K562 (cell line): ENCODE data around the gene ZFYVE21. TPM values are rescaled to one million over a fixed set of nuclear protein-coding genes. Genes with fewer than 3 reads are reported as not detected.

ENCODE experiments used
- ATAC-seq: fragments of 200-7000 bp; cut with Tn5 transposase; 3 replicates; pipeline ENCODE4 v1.9.1; 2020; ENCODE audit warnings: moderate library complexity
- BruUV-seq: library from RNA; stranded (reverse); fragments of 400-500 nt; replicated peaks from 2 replicates; lab custom pipeline; 2021; lab: Mats Ljungman, UMichigan
- CTCF ChIA-PET: fragments of 300-600 bp; formaldehyde crosslinking; extraction: SDS; loops from one replicate; lab custom pipeline; 2021; ENCODE audit warnings: low intra/inter-chr PET ratio; lab: Yijun Ruan, JAX
- POLR2A ChIA-PET: fragments of 300-600, 350-650 bp; sonication (Branson Sonifier 250); formaldehyde crosslinking; extraction: SDS; loops from one replicate; lab custom pipeline; 2021; ENCODE audit warnings: antibody characterized with exemption, inconsistent platforms; lab: Yijun Ruan, JAX
- DNase-seq, 4 experiments: peaks; one replicate each; pipeline versions ENCODE4 v3.0.0 to v3.0.0-alpha.2; 2011 to 2018; ENCODE audit warnings: low spot score in 3 of 4, mixed read lengths in 3 of 4; ENCODE audit errors: extremely low read depth in 1 of 4
- FAIRE-seq: peaks from 2 replicates; lab custom pipeline; 2011; peaks lifted over from hg19 to GRCh38; lab: Jason Lieb, UNC
- H2AFZ ChIP-seq: 2 replicates; pipeline ENCODE4 v1.6.0; 2011; ENCODE audit warnings: low read depth, low read length, control low read depth, inconsistent platforms
- H3K27ac ChIP-seq: fragments of 200-600 bp; 3 replicates; pipeline ENCODE4 v1.8.0; 2011; ENCODE audit warnings: low read depth, mild to moderate bottlenecking, control low read depth, inconsistent platforms, low read length, moderate library complexity, mixed read lengths; ENCODE audit errors: extremely low read depth
- H3K27me3 ChIP-seq, 2 experiments: fragments of 300-600 bp in 1 of 2; 2 replicates in 1 of 2; 3 replicates in 1 of 2; pipeline versions ENCODE4 v1.6.0 to v1.8.0; 2011; ENCODE audit warnings: inconsistent platforms in 2 of 2, low read length in 2 of 2, mild to moderate bottlenecking in 1 of 2, mixed read lengths in 1 of 2, moderate library complexity in 1 of 2; ENCODE audit not compliant: control insufficient read depth in 2 of 2, insufficient read depth in 2 of 2
- H3K36me3 ChIP-seq: fragments of 300-600 bp; 3 replicates; pipeline ENCODE4 v1.8.0; 2011; ENCODE audit warnings: mild to moderate bottlenecking, low read length, inconsistent platforms; ENCODE audit not compliant: control insufficient read depth, insufficient read depth
- H3K4me1 ChIP-seq, 2 experiments: fragments of 200-600 bp in 1 of 2; replicated peaks in 1 of 2; 2 replicates in 1 of 2; 3 replicates in 1 of 2; pipeline versions ENCODE4 v1.5.1 to v1.8.0; 2011; ENCODE audit warnings: inconsistent platforms in 2 of 2, low read length in 2 of 2, mild to moderate bottlenecking in 1 of 2, mixed read lengths in 1 of 2, moderate library complexity in 1 of 2; ENCODE audit not compliant: control insufficient read depth in 2 of 2, insufficient read depth in 2 of 2
- H3K4me2 ChIP-seq: 2 replicates; pipeline ENCODE4 v1.6.1; 2011; ENCODE audit warnings: low read length, control low read depth, inconsistent platforms, mixed read lengths; ENCODE audit not compliant: insufficient read depth
- H3K4me3 ChIP-seq: fragments of 200-600 bp; sonication (generic), shearing (Covaris generic); 2 replicates; pipeline ENCODE4 v1.5.1; 2016; ENCODE audit warnings: control low read depth, inconsistent platforms
- H3K79me2 ChIP-seq: fragments of 200-600 bp; 3 replicates; pipeline ENCODE4 v1.8.0; 2011; ENCODE audit warnings: low read length, inconsistent platforms; ENCODE audit not compliant: control insufficient read depth, insufficient read depth
- H3K9ac ChIP-seq, 2 experiments: 2 replicates each; pipeline versions ENCODE4 v1.6.0 to v1.6.1; 2011; ENCODE audit warnings: low read depth in 2 of 2, low read length in 2 of 2, control low read depth in 1 of 2, inconsistent platforms in 1 of 2, mild to moderate bottlenecking in 1 of 2, mixed read lengths in 1 of 2; ENCODE audit not compliant: insufficient read depth in 1 of 2
- H3K9me1 ChIP-seq: one replicate; pipeline ENCODE4 v1.6.0; 2011; ENCODE audit warnings: inconsistent platforms, mild to moderate bottlenecking, low read length, moderate library complexity; ENCODE audit not compliant: control insufficient read depth, insufficient read depth
- H3K9me3 ChIP-seq: replicated peaks from 2 replicates; pipeline ENCODE4 v1.5.1; 2011; ENCODE audit warnings: low read depth, low read length, inconsistent platforms; ENCODE audit not compliant: control insufficient read depth, insufficient read depth
- H4K20me1 ChIP-seq: replicated peaks from 2 replicates; pipeline ENCODE4 v1.6.1; 2011; ENCODE audit warnings: low read length, inconsistent platforms, mixed read lengths; ENCODE audit not compliant: control insufficient read depth, insufficient read depth
- CAMTA2 ChIP-seq: fragments of 250-450 bp; sonication (Bioruptor Pico); conservative IDR thresholded peaks from 2 replicates; pipeline ENCODE4 v1.5.1; 2022
- ESRRA ChIP-seq: fragments of 450-650 bp; IDR thresholded peaks from 2 replicates; pipeline ENCODE4 v1.6.1; 2014; ENCODE audit warnings: low read depth, mild to moderate bottlenecking, moderate library complexity, borderline replicate concordance
- GABPA ChIP-seq: fragments of 200-800 bp; sonication (Bioruptor generic); conservative IDR thresholded peaks from 2 replicates; pipeline ENCODE4 v1.6.1; 2016; ENCODE audit warnings: low read depth, missing genetic modification characterization, missing compliant biosample characterization
- HCFC1 ChIP-seq: IDR thresholded peaks from 2 replicates; pipeline ENCODE4 v1.6.1; 2012; ENCODE audit warnings: low read depth, low read length, improper control_type of control experiment
- HMGN3 ChIP-seq: IDR thresholded peaks from 2 replicates; pipeline ENCODE4 v1.6.1; 2011; ENCODE audit warnings: borderline replicate concordance, low read depth, mild to moderate bottlenecking, mixed read lengths, low read length; ENCODE audit not compliant: insufficient read length; ENCODE audit errors: extremely low read depth
- MECOM ChIP-seq: fragments of 250-450 bp; sonication (Bioruptor Pico); IDR thresholded peaks from 2 replicates; pipeline ENCODE4 v1.8.0; 2022; ENCODE audit warnings: inconsistent platforms
- PTTG1 ChIP-seq: fragments of 450-650 bp; IDR thresholded peaks from 2 replicates; pipeline ENCODE4 v1.6.1; 2016; ENCODE audit warnings: low read depth, mild to moderate bottlenecking, missing genetic modification characterization, missing compliant biosample characterization
- RBBP5 ChIP-seq: fragments of 200-600 bp; sonication (generic); IDR thresholded peaks from 2 replicates; pipeline ENCODE4 v1.6.1; 2012; ENCODE audit warnings: borderline replicate concordance, mild to moderate bottlenecking, low read length, control low read depth, inconsistent platforms; ENCODE audit not compliant: insufficient read depth, poor library complexity, severe bottlenecking
- SAFB2 ChIP-seq: fragments of 200-400 bp; formaldehyde crosslinking; IDR thresholded peaks from 2 replicates; pipeline ENCODE4 v1.6.1; 2018; ENCODE audit warnings: borderline replicate concordance, low read length, low read depth, moderate library complexity; ENCODE audit not compliant: severe bottlenecking
- ZNF507 ChIP-seq: conservative IDR thresholded peaks from 2 replicates; pipeline ENCODE4 v1.6.1; 2017; ENCODE audit warnings: missing genetic modification characterization, missing compliant biosample characterization
- ZNF586 ChIP-seq: fragments of 450-650 bp; formaldehyde crosslinking; conservative IDR thresholded peaks from 2 replicates; pipeline ENCODE4 v1.4.0; 2020; ENCODE audit warnings: mild to moderate bottlenecking, moderate library complexity
- WGBS: fragments of 100-300 bp; shearing (Covaris generic); methylation state at CpG from one replicate; pipeline ENCODE4 v1.1.6; 2016; ENCODE audit warnings: low coverage, mixed read lengths; ENCODE audit not compliant: insufficient coverage; ENCODE audit errors: missing lambda C conversion rate; 5-methylcytosine and 5-hydroxymethylcytosine counted together
- in situ Hi-C: fragments of 300-500 bp; cut with MboI; formaldehyde crosslinking; loops from 4 replicates; pipeline ENCODE4 v1.15.0; 2018; ENCODE audit warnings: inconsistent platforms, mixed read lengths
- intact Hi-C: fragments of 100-400 bp; cut with micrococcal nuclease; formaldehyde crosslinking; loops from 2 replicates; pipeline ENCODE4 v1.14.2; 2022
- polyA plus RNA-seq, 8 experiments: library from polyadenylated mRNA; depleted of rRNA in 4 of 8; stranded (reverse) in 5 of 8; unstranded in 3 of 8; fragments of >200 nt; fragmentation: Nextera tagmentation in 2 of 8; fragmentation: Illumina TruSeq in 1 of 8; extraction: Ambion mirVana in 2 of 8; extraction: Trizol in 1 of 8; gene quantifications; 2 replicates each; pipeline versions ENCODE4 v1.2.1 to v1.2.3, GENCODE V29; 2011 to 2014; ENCODE audit warnings: inconsistent platforms in 1 of 8, missing spikeins in 1 of 8
- total RNA-seq, 7 experiments: library from RNA; depleted of rRNA in 6 of 7; stranded (reverse); fragments of >200 nt in 6 of 7; fragmentation: Illumina TruSeq in 2 of 7; extraction: Trizol in 2 of 7; gene quantifications; 2 replicates each; pipeline versions ENCODE4 v1.2.1 to v1.2.3, GENCODE V29; 2011 to 2021; ENCODE audit warnings: low replicate concordance in 1 of 7
- TF ChIP-seq, protein P1 (sequence below): sonication (generic); formaldehyde crosslinking; IDR thresholded peaks from 2 replicates; pipeline ENCODE4 v1.8.1; 2023; ENCODE audit warnings: mild to moderate bottlenecking, missing genetic modification reagents, moderate library complexity

ZFYVE21 gene
- total and polyA plus RNA-seq, 9 of the 15 experiments (the other 6 are each of a cell fraction or from before 2014, with no cell fraction given): 0.90 to 23.1 (median 15.6) TPM

DNA sequence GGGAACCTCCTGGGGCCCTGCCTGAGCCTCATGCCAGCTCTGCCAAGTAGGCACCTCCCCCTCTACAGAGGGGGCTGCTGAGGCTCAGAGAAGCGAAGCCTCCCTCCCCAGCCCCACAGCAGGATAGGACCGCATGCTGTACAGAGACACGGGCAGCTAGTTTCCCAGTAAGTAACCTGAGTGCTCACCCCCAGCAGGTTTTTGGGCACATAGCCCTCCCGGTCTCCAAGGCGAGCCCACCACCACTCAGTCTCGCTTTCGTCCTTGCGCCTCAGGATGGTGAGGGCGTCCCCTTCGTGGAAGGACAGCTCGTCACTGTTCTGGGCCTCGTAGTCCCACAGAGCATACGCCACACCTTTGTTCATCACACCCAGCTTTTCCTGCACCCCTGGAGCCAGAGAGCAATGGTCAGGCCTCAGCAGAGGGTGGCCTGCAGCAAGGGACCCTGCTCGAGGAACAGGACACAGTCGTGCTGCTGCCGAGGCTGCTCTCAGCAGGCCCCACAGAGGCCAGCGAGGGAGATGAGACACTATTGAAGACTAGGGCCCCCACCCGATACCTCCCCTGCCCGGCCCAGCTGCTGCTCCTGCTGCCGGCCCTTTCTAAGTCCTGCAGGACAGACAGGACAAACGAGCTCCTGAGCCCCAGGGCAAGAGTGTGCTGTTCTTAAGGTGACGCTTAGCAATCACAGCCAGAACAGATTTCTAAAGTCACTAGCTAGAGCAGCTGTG, 20.4 kb downstream of the ZFYVE21 start:
- in situ Hi-C loops: no loop called here

DNA sequence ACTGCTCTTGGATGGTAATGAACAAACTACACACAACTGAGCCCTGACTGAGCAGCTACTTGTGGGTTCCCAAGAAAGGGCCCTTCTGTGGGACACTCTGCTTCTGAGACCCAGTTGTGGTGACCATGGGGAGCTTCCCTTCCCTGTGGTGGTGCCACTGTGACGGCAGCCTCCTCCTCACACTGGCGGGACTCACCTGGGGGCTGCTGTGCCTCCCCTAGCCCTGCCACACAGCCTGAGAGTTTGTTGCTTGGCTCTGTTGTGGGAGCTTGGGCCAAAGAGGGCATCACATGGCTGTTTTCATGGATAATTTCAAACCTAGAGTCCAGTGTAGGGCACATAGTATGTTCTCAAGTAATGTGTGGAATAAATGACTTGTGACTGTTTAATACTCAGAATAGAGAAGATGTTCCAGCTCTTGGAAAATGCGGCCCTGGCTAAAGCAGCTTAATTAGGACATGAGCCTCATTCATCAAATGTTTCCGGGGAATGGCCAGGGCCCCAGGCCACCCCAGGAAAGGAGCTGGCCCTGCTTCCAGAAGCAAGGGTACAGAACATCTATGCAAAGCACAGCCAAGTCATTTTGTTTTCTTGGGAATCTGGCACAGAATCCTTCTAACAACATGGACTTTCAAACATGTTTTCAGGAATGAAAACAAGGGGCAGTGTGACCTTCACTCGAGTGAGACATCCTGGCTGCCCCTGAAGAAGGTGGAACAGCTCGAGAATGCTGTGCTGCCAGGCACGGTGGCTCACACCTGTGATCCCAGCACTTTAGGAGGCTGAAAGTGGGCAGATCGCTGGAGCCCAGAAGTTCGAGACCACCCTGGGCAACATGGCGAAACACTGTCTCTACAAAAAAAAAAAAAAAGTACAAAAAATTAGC, 21.2 kb downstream of the ZFYVE21 start:
- CTCF ChIA-PET: no interaction called here
- no TSS peak for BruUV-seq
- intact Hi-C loops: no loop called here

More for the DNA sequence above, 20.4 kb downstream of the ZFYVE21 start:
- peaks cover 0 to 20% of the 10 kb centered on the region in 2 experiments; a peak in 3 of 5 replicates for H3K4me1 ChIP-seq
- BruUV-seq: no TSS peak
- ChIA-PET POLR2A (interaction anchor here (0.8 to 1.5 kb wide), 4 partner anchors 11 to 21 kb away, joined by 3 to 4 read pairs (median 3); partner anchors contain the start of genes XRCC3 and ZFYVE21), CTCF (no interaction called here)
- no peak for ATAC-seq
- TF ChIP-seq ZNF507: no peak
- intact Hi-C loops: no loop called here
- no peak for FAIRE-seq
- DNase-seq: no peak
- no peak overlapping the region for H3K4me2 ChIP-seq
- no peaks in the 10 kb centered on the region for H3K9me3 ChIP-seq
- no peak overlapping the region for H2AFZ ChIP-seq
- H3K36me3 ChIP-seq: peaks cover 22% of the 10 kb centered on the region; the same call in 2 of the 3 replicates
- no peaks in the 10 kb centered on the region for H3K9me1 ChIP-seq
- WGBS: 34% methylated on average over 8 of the region's 22 CpGs
- peaks cover 0 to 11% of the 10 kb centered on the region in 2 experiments; a peak in 1 of 5 replicates for H3K27me3 ChIP-seq
- no peak overlapping the region; a peak in 1 of 4 replicates for H3K9ac ChIP-seq
- no peaks in the 10 kb centered on the region for H3K79me2 ChIP-seq
- H3K4me3 ChIP-seq: no peak overlapping the region
- H3K27ac ChIP-seq: no peak overlapping the region
- H4K20me1 ChIP-seq: no peaks in the 10 kb centered on the region

More for the DNA sequence above, 21.2 kb downstream of the ZFYVE21 start:
- no peak for DNase-seq
- peaks cover 20% of the 10 kb centered on the region; the same call in 2 of the 3 replicates for H3K36me3 ChIP-seq
- H3K9me1 ChIP-seq: no peaks in the 10 kb centered on the region
- POLR2A ChIA-PET: interaction anchor here (1.1 to 1.6 kb wide), 3 partner anchors 12 to 22 kb away, joined by 3 read pairs; partner anchors contain the start of genes XRCC3 and ZFYVE21
- no peaks in the 10 kb centered on the region for H3K79me2 ChIP-seq
- no peak overlapping the region for H3K4me2 ChIP-seq
- ATAC-seq: no peak
- H3K27ac ChIP-seq: no peak overlapping the region
- H4K20me1 ChIP-seq: no peaks in the 10 kb centered on the region
- in situ Hi-C loops: no loop called here
- no peak overlapping the region for H3K4me3 ChIP-seq
- peaks cover 0 to 14% of the 10 kb centered on the region in 2 experiments; a peak in 1 of 5 replicates for H3K27me3 ChIP-seq
- H3K9ac ChIP-seq: no peak overlapping the region
- H3K9me3 ChIP-seq: no peaks in the 10 kb centered on the region
- WGBS: 44% methylated on average over 8 of the region's 10 CpGs
- TF ChIP-seq PTTG1: no peak
- no peak for TF ChIP-seq ZNF586
- TF ChIP-seq ESRRA: no peak
- no peak for TF ChIP-seq MECOM (CRISPR knock-in tag)
- no peak for TF ChIP-seq RBBP5
- TF ChIP-seq, protein P1, sequence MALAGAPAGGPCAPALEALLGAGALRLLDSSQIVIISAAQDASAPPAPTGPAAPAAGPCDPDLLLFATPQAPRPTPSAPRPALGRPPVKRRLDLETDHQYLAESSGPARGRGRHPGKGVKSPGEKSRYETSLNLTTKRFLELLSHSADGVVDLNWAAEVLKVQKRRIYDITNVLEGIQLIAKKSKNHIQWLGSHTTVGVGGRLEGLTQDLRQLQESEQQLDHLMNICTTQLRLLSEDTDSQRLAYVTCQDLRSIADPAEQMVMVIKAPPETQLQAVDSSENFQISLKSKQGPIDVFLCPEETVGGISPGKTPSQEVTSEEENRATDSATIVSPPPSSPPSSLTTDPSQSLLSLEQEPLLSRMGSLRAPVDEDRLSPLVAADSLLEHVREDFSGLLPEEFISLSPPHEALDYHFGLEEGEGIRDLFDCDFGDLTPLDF (CRISPR knock-in tag): no peak
- TF ChIP-seq HCFC1: no peak
- no peak for TF ChIP-seq CAMTA2
- TF ChIP-seq GABPA (tag): no peak
- no peak for TF ChIP-seq HMGN3
- TF ChIP-seq SAFB2: no peak
- no peak for FAIRE-seq
- H3K4me1 ChIP-seq: peaks cover 0 to 15% of the 10 kb centered on the region in 2 experiments; a peak in 3 of 5 replicates
- H2AFZ ChIP-seq: no peak overlapping the region
